BLaER1 treated with 17β-estradiol and CSF1 and Interleukin-3, amounts not matched to agents 10 nM and 100 nM (cell line): Measurements from ENCODE around the gene TEX13D.
A peak's percentile ranks its signal among the peaks of the same experiment; 100 is the strongest.

Experiments
- H3K27ac ChIP-seq, 11 experiments: shearing (Covaris generic); formaldehyde crosslinking; 2 replicates each; pipeline ENCODE4 v1.8.1; 2022
- H3K27me3 ChIP-seq, 11 experiments: shearing (Covaris generic); formaldehyde crosslinking; 2 replicates each; pipeline ENCODE4 v1.8.1; 2022
- H3K36me3 ChIP-seq, 11 experiments: shearing (Covaris generic); formaldehyde crosslinking; 2 replicates each; pipeline ENCODE4 v1.8.1; 2022
- H3K4me1 ChIP-seq, 10 experiments: shearing (Covaris generic); formaldehyde crosslinking; 2 replicates each; pipeline ENCODE4 v1.8.1; 2022
- H3K4me2 ChIP-seq, 11 experiments: shearing (Covaris generic); formaldehyde crosslinking; 2 replicates each; pipeline ENCODE4 v1.8.1; 2022
- H3K4me3 ChIP-seq, 10 experiments: shearing (Covaris generic); formaldehyde crosslinking; 2 replicates each; pipeline ENCODE4 v1.8.1; 2022
- H3K9ac ChIP-seq, 11 experiments: shearing (Covaris generic); formaldehyde crosslinking; 2 replicates each; pipeline ENCODE4 v1.8.1; 2022
- H3K9me3 ChIP-seq, 11 experiments: shearing (Covaris generic); formaldehyde crosslinking; replicated peaks in 1 of 11; 2 replicates each; pipeline ENCODE4 v1.8.1; 2022
- H4K20me1 ChIP-seq, 11 experiments: shearing (Covaris generic); formaldehyde crosslinking; 2 replicates each; pipeline ENCODE4 v1.8.1; 2022
- Cebpa-rat ChIP-seq, 11 experiments: shearing (Covaris generic); IDR thresholded peaks; 2 replicates each; pipeline ENCODE4 v1.8.1; 2022

TEX13D gene

DNA sequence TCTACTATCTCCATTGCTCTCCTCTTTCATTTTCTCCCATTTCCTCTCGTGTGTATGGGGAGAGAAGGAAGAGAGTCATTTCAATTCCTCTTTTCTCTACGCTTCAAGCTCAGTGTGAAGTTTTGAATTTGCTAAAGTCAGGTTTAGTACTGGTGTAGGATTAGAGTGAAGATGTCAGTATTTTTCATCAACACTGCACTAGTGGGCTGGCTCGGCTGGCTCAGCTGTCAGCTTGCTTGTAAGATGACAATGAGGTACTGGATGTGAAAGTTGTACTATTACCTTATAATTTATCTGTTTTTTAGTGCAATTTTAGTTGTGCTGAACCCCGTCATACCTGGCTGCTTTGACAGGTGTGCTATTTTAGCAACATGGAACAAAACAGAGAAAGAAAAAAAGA is 11.8 kb downstream of the TEX13D start:
- Histone ChIP-seq H4K20me1 (peaks cover 0 to 6% (median 0%) of the 10 kb centered on the region in 11 experiments; a peak in 4 of 22 replicates), H3K36me3 (no peaks in the 10 kb centered on the region), H3K4me3 (no peak overlapping the region), H3K4me1 (peaks cover 0 to 4% (median 0%) of the 10 kb centered on the region in 10 experiments; a peak in 1 of 20 replicates), H3K27me3 (peaks cover 79 to 100% (median 98%) of the 10 kb centered on the region in 11 experiments), H3K9me3 (no peaks in the 10 kb centered on the region), H3K9ac (no peak overlapping the region), H3K27ac (no peak overlapping the region), H3K4me2 (no peak overlapping the region)
- no peak for TF ChIP-seq Cebpa-rat (IDR thresholded peaks at IDR 0.05)

DNA sequence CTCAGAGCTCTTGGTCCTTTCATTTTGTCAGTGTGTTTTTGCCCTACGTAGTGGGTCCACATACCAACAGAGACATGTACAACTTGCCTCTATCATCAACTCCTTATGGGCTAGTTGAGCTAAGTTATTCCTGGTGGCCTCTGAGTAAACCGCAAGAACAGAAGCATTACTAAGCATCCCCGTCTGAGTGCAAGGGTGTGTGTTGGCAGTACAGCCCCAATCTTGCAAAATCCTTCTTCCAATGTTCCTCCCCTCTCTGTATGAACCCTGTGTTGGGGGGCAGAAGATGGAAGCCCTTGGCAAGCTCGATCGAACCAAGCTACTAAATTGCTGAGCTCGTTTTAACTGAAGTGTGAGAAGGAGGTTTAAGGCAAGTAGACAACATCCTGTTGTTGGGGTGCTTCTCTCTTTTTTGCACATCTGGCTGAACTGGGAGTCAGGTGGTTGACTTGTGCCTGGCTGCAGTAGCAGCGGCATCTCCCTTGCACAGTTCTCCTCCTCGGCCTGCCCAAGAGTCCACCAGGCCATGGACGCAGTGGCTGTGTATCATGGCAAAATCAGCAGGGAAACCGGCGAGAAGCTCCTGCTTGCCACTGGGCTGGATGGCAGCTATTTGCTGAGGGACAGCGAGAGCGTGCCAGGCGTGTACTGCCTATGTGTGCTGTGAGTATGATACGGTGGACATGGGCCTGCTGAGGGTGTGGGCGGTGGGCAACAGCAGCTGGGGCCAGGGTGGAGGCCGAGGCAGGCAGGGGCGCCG is 13.8 kb downstream of the TEX13D start, which contains the start of gene SH2D1A:
SH2D1A (plus strand) TSS at position 447 of the 760 bp plus-strand sequence; CDS start at position 527, 80 bp downstream.
- peaks cover 72 to 84% (median 83%) of the 10 kb centered on the region in 11 experiments for H3K27me3 ChIP-seq
- no peaks in the 10 kb centered on the region for H3K9me3 ChIP-seq
- H3K4me3 ChIP-seq: no peak within 1 kb of the TSS
- no peaks in the 10 kb centered on the region for H3K36me3 ChIP-seq
- peaks cover 0 to 6% (median 0%) of the 10 kb centered on the region in 11 experiments; a peak in 4 of 22 replicates for H4K20me1 ChIP-seq
- H3K4me2 ChIP-seq: no peak within 1 kb of the TSS
- peaks cover 0 to 4% (median 0%) of the 10 kb centered on the region in 10 experiments; a peak in 1 of 20 replicates for H3K4me1 ChIP-seq
- H3K9ac ChIP-seq: no peak within 1 kb of the TSS
- TF ChIP-seq Cebpa-rat (IDR thresholded peaks at IDR 0.05): no peak
- no peak within 1 kb of the TSS for H3K27ac ChIP-seq

DNA sequence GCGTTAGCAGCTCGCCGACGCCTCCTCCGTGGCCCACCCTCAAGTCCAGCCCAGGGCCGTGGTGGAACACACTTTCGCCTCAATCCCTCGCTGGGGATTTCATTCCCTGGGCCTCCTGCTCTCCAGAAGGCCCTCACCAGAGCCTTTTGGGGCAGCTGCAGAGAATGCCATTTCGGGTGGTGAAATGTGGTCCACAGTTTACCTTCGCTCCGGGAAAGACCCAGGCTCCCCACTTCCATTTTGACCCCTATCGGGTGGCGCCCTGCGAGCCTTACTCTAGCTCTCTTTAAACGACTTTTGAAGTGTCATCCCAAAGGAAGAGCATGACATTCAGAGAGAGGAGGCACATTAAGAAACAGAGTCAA is 14.4 kb downstream of the TEX13D start:
- H3K4me2 ChIP-seq: no peak overlapping the region
- no peak overlapping the region for H3K9ac ChIP-seq
- peaks cover 0 to 4% (median 0%) of the 10 kb centered on the region in 10 experiments; a peak in 1 of 20 replicates for H3K4me1 ChIP-seq
- TF ChIP-seq Cebpa-rat (IDR thresholded peaks at IDR 0.05): no peak
- H3K4me3 ChIP-seq: no peak overlapping the region
- H4K20me1 ChIP-seq: peaks cover 0 to 6% (median 0%) of the 10 kb centered on the region in 11 experiments; a peak in 4 of 22 replicates
- H3K27me3 ChIP-seq: peaks cover 69 to 83% (median 78%) of the 10 kb centered on the region in 11 experiments
- H3K36me3 ChIP-seq: no peaks in the 10 kb centered on the region
- no peaks in the 10 kb centered on the region for H3K9me3 ChIP-seq
- H3K27ac ChIP-seq: no peak overlapping the region

DNA sequence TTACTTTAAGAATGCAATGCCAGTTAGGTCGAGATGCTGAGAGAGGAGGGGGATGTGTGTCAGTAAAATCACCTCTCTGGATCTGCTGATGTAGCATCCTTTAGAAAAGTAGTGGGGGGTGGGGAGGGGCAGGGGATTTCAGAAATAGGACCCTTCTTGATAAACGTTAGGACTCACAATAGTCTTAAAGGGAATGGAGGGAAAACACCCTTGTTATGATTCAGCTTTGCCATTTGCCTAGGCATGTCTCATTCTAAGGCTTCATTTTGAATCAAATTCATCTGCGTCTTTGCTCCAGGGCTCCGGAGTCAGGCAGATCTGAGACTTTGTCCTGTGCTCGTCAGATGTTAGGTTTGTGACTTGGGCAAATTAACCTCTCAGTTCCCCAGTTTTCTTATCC is 14.8 kb downstream of the TEX13D start:
- Histone ChIP-seq H3K9me3 (no peaks in the 10 kb centered on the region), H3K36me3 (no peaks in the 10 kb centered on the region), H3K4me1 (peaks cover 0 to 4% (median 0%) of the 10 kb centered on the region in 10 experiments; a peak in 1 of 20 replicates), H3K4me2 (no peak overlapping the region), H3K9ac (no peak overlapping the region), H4K20me1 (peaks cover 0 to 6% (median 0%) of the 10 kb centered on the region in 11 experiments; a peak in 4 of 22 replicates), H3K4me3 (no peak overlapping the region), H3K27me3 (peaks cover 65 to 79% (median 75%) of the 10 kb centered on the region in 11 experiments), H3K27ac (no peak overlapping the region)
- TF ChIP-seq Cebpa-rat (IDR thresholded peaks at IDR 0.05): no peak

DNA sequence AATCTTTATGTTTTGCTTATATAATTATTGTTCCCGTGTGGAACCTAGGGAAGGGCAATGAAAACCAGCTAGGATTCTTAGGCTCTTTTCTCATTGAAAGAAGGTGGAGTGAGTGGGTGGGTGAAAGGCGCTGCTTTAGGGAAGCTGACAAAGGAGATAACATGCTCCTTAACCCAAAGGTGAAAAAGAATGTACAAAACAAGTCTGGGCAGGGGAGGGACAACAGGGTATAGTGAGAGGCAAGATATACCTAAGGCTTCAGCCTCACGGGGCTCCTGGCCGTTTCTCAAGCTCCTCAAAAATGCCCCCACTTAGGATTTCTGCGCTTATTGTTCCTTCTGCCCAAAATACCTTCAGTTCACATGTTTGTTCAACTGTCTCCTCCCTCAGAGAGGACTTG is 15.7 kb downstream of the TEX13D start:
- Histone ChIP-seq H3K4me3 (no peak overlapping the region), H3K27ac (no peak overlapping the region), H3K4me2 (no peak overlapping the region)

DNA sequence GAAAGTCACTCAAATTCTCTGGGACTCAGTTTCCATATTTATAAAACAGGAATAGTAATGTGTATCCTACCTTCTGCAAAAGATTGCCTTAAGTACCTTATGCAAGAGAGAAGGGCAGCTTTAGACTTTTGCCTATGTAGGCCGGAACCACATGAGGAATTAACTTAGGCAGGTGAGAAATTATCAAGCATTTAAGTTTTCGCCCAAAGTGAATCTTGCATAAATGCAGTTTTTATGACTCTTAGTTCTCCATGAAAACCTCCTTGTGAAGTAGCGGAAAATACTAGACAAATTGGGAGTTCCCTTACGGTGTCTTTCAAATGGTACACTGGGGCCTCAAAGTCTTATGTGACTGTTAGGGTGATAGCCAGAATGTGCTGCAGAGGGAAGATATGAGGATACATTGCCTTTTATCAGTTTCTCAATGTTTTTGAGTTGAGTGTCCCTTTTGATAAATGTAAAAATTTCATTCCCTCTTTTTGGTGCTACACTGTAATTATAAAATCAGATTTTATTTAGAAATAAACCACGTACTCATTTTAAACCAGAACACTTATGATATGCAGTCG is 16.5 kb downstream of the TEX13D start:
- H3K9me3 ChIP-seq: no peaks in the 10 kb centered on the region
- no peak overlapping the region for H3K9ac ChIP-seq
- no peak overlapping the region for H3K4me2 ChIP-seq
- peaks cover 61 to 76% (median 71%) of the 10 kb centered on the region in 11 experiments for H3K27me3 ChIP-seq
- no peaks in the 10 kb centered on the region for H3K36me3 ChIP-seq
- no peak overlapping the region for H3K4me3 ChIP-seq
- no peak for TF ChIP-seq Cebpa-rat (IDR thresholded peaks at IDR 0.05)
- no peak overlapping the region for H3K27ac ChIP-seq
- peaks cover 0 to 6% (median 0%) of the 10 kb centered on the region in 11 experiments; a peak in 4 of 22 replicates for H4K20me1 ChIP-seq
- H3K4me1 ChIP-seq: peaks cover 0 to 4% (median 0%) of the 10 kb centered on the region in 10 experiments; a peak in 1 of 20 replicates

More for the DNA sequence above, 15.7 kb downstream of the TEX13D start:
- no peaks in the 10 kb centered on the region for H3K36me3 ChIP-seq
- H4K20me1 ChIP-seq: peaks cover 0 to 6% (median 0%) of the 10 kb centered on the region in 11 experiments; a peak in 4 of 22 replicates
- H3K4me1 ChIP-seq: peaks cover 0 to 4% (median 0%) of the 10 kb centered on the region in 10 experiments; a peak in 1 of 20 replicates
- H3K27me3 ChIP-seq: peaks cover 62 to 76% (median 72%) of the 10 kb centered on the region in 11 experiments
- TF ChIP-seq Cebpa-rat (IDR thresholded peaks at IDR 0.05): no peak
- no peaks in the 10 kb centered on the region for H3K9me3 ChIP-seq
- no peak overlapping the region for H3K9ac ChIP-seq

DNA sequence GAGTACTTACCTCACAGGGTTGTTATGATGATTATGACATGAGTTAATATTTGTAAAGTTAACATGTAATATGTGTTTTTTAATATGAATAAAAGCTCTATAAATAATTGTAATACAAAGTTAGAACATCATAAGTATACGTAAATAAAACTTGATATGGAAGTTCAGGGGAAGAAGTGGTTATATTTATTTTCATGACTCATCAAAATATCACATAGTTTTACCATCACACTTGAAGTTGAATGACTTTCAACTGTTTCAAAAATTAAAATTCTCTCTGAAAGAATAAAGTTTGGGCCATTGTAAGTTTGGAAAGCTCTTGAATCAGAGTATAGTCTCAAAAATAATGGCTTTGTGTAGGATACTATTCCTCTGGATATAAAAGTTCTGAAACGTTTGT is 22.2 kb downstream of the TEX13D start:
- Histone ChIP-seq H3K36me3 (no peaks in the 10 kb centered on the region), H3K27me3 (peaks cover 48 to 73% (median 60%) of the 10 kb centered on the region in 11 experiments; a peak in 21 of 22 replicates), H3K9me3 (no peaks in the 10 kb centered on the region; a peak in 1 of 22 replicates), H4K20me1 (no peaks in the 10 kb centered on the region; a peak in 1 of 22 replicates), H3K9ac (no peak overlapping the region), H3K27ac (no peak overlapping the region), H3K4me1 (no peaks in the 10 kb centered on the region), H3K4me2 (no peak overlapping the region), H3K4me3 (no peak overlapping the region)
- no peak for TF ChIP-seq Cebpa-rat (IDR thresholded peaks at IDR 0.05)

DNA sequence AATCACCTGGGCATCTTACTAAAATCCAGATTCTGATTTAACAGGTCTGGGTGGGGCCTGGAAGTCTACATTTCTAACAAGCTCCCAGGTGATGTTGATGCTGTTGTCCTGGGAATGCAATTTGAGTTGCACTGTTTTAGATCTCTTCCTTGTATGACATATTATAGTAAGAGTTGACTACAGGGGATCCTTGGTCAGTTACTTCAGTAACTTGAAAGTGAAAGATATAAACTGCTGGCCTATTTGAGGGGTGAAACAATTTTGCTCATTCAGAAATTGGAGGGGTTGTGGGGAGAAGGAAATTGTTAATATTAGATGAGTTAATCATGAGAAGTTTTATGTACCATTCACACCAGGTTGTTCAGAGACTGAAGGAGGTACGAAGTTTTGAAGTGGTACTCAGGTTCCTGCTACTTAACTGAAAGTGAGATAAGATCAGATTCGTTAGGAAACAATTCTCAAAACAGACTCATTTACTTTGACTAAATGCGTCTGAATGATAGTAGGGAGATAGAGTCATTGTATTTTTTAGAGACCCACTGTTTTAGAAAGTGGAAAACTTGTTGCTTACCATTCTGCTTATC is 26.4 kb downstream of the TEX13D start:
- no peaks in the 10 kb centered on the region; a peak in 1 of 22 replicates for H4K20me1 ChIP-seq
- no peaks in the 10 kb centered on the region for H3K36me3 ChIP-seq
- no peak overlapping the region for H3K27ac ChIP-seq
- no peak overlapping the region for H3K4me3 ChIP-seq
- no peak for TF ChIP-seq Cebpa-rat (IDR thresholded peaks at IDR 0.05)
- no peaks in the 10 kb centered on the region; a peak in 1 of 22 replicates for H3K9me3 ChIP-seq
- peaks cover 48 to 96% (median 81%) of the 10 kb centered on the region in 11 experiments for H3K27me3 ChIP-seq
- no peak overlapping the region for H3K4me2 ChIP-seq
- peaks cover 0 to 8% (median 0%) of the 10 kb centered on the region in 10 experiments; a peak in 3 of 20 replicates for H3K4me1 ChIP-seq
- H3K9ac ChIP-seq: no peak overlapping the region

DNA sequence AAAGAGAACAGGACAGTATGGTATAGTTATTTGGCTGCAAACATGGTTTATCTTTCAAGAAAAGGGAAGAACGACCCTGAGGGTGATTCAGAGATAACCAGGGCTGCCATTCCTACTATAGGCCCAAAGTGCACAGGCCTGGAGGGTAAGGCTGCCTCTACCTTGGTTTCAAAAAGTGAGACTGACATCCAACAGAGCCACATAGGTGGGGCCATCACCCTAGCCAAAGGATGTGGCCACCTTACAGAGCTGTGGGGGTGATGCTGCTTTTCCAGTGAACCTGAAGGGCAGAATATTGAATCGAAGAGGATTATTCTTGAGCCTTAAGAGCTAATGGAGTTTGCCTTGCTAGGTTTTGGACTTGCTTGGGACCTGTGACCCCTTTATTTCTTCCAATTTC is 29.6 kb downstream of the TEX13D start:
- no peak overlapping the region for H3K27ac ChIP-seq
- peaks cover 46 to 98% (median 81%) of the 10 kb centered on the region in 11 experiments; a peak in 21 of 22 replicates for H3K27me3 ChIP-seq
- H3K36me3 ChIP-seq: no peaks in the 10 kb centered on the region
- no peaks in the 10 kb centered on the region for H4K20me1 ChIP-seq
- no peak overlapping the region for H3K9ac ChIP-seq
- no peak for TF ChIP-seq Cebpa-rat (IDR thresholded peaks at IDR 0.05)
- H3K9me3 ChIP-seq: no peaks in the 10 kb centered on the region; a peak in 1 of 22 replicates
- peaks cover 0 to 8% (median 0%) of the 10 kb centered on the region in 10 experiments; a peak in 3 of 20 replicates for H3K4me1 ChIP-seq
- no peak overlapping the region for H3K4me3 ChIP-seq
- H3K4me2 ChIP-seq: peak overlapping the region in 2 of 11 experiments; percentile 27 to 42; a peak in 3 of 22 replicates
